Right atrium auricular region (tissue), 2 donors: ENCODE results near the gene CADM1. TPM values are rescaled to one million over a fixed set of nuclear protein-coding genes. Genes with fewer than 3 reads are reported as not detected.

ENCODE experiments used
- DNase-seq: peaks from one replicate; pipeline ENCODE4 v3.0.0-alpha.2; 2019; ENCODE audit warnings: low spot score
- H3K27ac ChIP-seq, 2 donors: fragments of 200-600 bp; sonication (generic); 1 replicate in 1 of 2; 2 replicates in 1 of 2; pipeline ENCODE4 v1.5.1; 2016 to 2019
- H3K27me3 ChIP-seq, 2 donors: fragments of 200-600 bp; sonication (generic); one replicate each; pipeline versions ENCODE4 v1.5.1 to v1.6.0; 2017 to 2019
- H3K36me3 ChIP-seq: fragments of 200-600 bp; sonication (generic); one replicate; pipeline ENCODE4 v1.5.1; 2016
- H3K4me1 ChIP-seq, 2 donors: fragments of 200-600 bp; sonication (generic); one replicate each; pipeline versions ENCODE4 v1.5.1 to v1.6.0; 2017 to 2019
- H3K4me3 ChIP-seq, 2 donors: fragments of 200-600 bp; sonication (generic); 1 replicate in 1 of 2; 2 replicates in 1 of 2; pipeline ENCODE4 v1.5.1; 2017 to 2019; ENCODE audit warnings: mild to moderate bottlenecking in 1 of 2, moderate library complexity in 1 of 2
- H3K9me3 ChIP-seq, 2 donors: fragments of 200-600 bp; sonication (generic); one replicate each; pipeline ENCODE4 v1.5.1; 2019
- total RNA-seq, 2 donors: library from RNA; depleted of rRNA; stranded (reverse); fragments of >200 nt; gene quantifications; one replicate each; pipeline ENCODE4 v1.1.0, GENCODE V29; 2016
- TF ChIP-seq, protein P1 (sequence below), 2 donors: fragments of 200-600 bp; sonication (generic); IDR thresholded peaks; one replicate each; pipeline ENCODE4 v1.5.1; 2019; ENCODE audit warnings: antibody characterized with exemption in 2 of 2

CADM1 gene
- total RNA-seq, 2 donors from 2014 or later, result 19.8 to 33.9 TPM

DNA sequence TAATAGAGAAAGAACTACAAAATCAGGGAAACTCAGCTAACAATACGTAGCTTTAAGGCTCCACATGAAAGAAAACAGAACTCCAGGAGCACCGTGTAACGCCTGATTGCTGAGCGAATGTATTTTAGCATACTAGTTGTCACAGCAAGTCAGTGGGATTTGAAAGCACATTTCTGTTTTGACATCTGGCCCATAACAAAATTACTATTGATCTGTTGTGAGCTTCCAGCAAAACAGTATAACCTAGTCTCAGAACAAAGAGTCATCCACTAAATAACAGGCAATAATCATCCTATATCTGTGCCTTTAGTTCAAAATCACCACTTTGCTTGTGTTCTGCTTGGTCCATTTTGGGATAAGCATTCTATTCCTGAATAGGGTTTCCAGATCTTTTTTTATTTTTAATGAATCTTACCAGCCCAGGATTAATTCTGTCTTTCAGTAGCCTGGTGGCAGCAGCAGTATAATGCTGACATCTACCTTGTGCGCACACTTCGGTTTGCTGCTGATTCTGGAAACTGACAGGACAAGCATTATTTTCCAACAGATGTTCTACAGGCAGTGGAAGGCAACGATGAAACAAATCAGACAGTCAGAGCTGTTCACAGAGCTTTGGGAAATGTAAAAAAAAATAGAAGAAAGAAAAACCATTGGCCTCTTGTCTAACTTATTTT lies 66.2 kb downstream of the CADM1 start:
- TF ChIP-seq, protein P1, sequence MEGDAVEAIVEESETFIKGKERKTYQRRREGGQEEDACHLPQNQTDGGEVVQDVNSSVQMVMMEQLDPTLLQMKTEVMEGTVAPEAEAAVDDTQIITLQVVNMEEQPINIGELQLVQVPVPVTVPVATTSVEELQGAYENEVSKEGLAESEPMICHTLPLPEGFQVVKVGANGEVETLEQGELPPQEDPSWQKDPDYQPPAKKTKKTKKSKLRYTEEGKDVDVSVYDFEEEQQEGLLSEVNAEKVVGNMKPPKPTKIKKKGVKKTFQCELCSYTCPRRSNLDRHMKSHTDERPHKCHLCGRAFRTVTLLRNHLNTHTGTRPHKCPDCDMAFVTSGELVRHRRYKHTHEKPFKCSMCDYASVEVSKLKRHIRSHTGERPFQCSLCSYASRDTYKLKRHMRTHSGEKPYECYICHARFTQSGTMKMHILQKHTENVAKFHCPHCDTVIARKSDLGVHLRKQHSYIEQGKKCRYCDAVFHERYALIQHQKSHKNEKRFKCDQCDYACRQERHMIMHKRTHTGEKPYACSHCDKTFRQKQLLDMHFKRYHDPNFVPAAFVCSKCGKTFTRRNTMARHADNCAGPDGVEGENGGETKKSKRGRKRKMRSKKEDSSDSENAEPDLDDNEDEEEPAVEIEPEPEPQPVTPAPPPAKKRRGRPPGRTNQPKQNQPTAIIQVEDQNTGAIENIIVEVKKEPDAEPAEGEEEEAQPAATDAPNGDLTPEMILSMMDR (IDR thresholded peaks at IDR 0.05), result no peak
- Histone ChIP-seq H3K4me1 (peaks cover 0 to 5% of the 10 kb centered on the region in 2 donors), H3K9me3 (no peaks in the 10 kb centered on the region), H3K4me3 (no peak overlapping the region), H3K27ac (no peak overlapping the region), H3K27me3 (no peaks in the 10 kb centered on the region), H3K36me3 (no peaks in the 10 kb centered on the region)
- no peak for DNase-seq

DNA sequence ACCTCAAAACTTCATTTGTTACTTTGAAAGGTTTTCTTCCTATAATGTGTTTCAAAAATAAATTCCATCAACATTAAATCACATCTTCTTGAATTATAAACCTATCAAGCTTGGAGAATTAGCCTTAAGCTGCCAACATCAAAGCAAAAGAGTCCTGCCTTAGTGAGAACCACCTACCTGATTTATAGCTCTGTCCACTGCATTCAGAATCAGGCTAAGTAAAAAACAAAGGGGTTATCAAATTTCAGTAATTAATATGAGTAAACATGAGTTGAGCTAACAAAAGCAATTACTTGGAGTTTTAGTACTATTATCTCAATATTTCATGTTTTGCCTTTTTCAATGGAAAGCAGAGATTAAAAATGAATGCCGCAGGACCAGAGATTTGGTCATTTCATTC lies 73.9 kb downstream of the CADM1 start:
- no peak for DNase-seq
- H3K27ac ChIP-seq, result no peak overlapping the region

DNA sequence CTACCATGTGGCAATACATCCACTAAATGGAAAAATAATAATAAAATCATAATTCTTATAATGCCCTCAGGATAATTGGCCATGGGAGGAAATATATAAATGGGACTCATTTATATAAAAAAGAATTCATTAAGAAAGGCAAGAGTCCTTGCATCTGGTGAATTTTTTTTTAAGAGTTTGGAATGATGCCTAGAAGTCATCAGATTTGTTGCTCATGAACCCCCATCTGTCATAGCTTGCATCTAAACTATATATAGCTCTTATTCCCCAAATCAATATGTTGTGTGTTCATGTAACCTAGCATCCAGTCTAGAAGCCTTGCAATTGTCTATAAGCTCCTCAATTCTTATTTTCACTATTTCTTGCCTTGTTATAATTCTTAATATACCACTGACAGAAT lies 75.9 kb downstream of the CADM1 start:
- no peak for DNase-seq
- Histone ChIP-seq H3K4me1 (no peaks in the 10 kb centered on the region), H3K36me3 (no peaks in the 10 kb centered on the region), H3K27me3 (no peaks in the 10 kb centered on the region), H3K27ac (no peak overlapping the region), H3K9me3 (no peaks in the 10 kb centered on the region), H3K4me3 (no peak overlapping the region)
- TF ChIP-seq, protein P1 (IDR thresholded peaks at IDR 0.05), result no peak

More for the DNA sequence above, 73.9 kb downstream of the CADM1 start:
- Histone ChIP-seq H3K27me3 (no peaks in the 10 kb centered on the region), H3K4me3 (no peak overlapping the region), H3K36me3 (no peaks in the 10 kb centered on the region), H3K9me3 (no peaks in the 10 kb centered on the region), H3K4me1 (no peaks in the 10 kb centered on the region)
- TF ChIP-seq, protein P1 (IDR thresholded peaks at IDR 0.05), result no peak

DNA sequence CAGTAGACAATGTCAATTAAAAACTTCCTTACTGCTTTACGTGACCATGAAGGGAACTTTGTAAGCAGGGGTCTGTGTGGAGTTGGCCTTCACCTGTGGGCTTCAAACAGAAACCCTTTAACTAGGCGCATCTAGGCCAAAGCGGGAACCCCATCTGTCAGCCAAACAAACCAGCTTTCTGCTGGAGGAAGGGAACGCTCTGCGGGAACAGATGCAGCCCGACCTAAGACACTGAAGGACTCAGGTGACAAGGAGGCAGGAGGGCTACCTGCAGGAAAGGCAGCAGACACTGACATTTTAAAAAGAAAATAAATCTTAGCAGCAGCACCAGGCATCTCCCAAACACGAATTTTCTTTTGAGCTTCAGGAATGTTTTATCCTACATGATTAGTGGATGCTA lies 78.4 kb downstream of the CADM1 start:
- H3K27ac ChIP-seq, result no peak overlapping the region
- no peaks in the 10 kb centered on the region for H3K9me3 ChIP-seq
- H3K36me3 ChIP-seq, result no peaks in the 10 kb centered on the region
- no peaks in the 10 kb centered on the region for H3K27me3 ChIP-seq
- no peak overlapping the region for H3K4me3 ChIP-seq
- H3K4me1 ChIP-seq, result peaks cover 0 to 5% of the 10 kb centered on the region in 2 donors
- DNase-seq, result no peak
- TF ChIP-seq, protein P1 (IDR thresholded peaks at IDR 0.05), result no peak

DNA sequence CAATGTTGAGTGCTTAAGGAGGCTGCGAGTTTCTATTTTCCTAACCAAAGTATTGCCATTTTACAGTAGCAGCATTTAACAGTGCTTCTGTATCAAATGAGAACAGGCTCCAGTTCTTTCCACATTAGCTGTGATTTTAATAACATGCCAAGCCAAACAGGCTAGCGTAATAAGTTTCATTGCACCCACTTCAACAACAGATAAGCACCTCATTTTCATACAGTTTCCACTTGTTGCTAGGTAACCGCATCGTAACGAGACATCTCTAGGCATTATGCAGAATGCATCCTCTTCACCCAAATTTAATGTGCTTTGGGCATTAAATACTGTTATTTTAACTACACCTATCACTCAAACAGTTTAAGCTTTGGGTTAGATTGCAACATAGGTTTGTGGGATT lies 79.0 kb downstream of the CADM1 start:
- Histone ChIP-seq H3K36me3 (no peaks in the 10 kb centered on the region), H3K4me1 (peaks cover 0 to 5% of the 10 kb centered on the region in 2 donors), H3K27me3 (no peaks in the 10 kb centered on the region), H3K9me3 (no peaks in the 10 kb centered on the region), H3K4me3 (no peak overlapping the region), H3K27ac (no peak overlapping the region)
- no peak for DNase-seq
- TF ChIP-seq, protein P1 (IDR thresholded peaks at IDR 0.05), result no peak
